A549 treated with GW870086 at 1 μM for 4 hours (cell line): ENCODE results near the gene ZNF331. TPM values are rescaled to one million over a fixed set of nuclear protein-coding genes. Genes with fewer than 3 reads are reported as not detected.

ENCODE experiments used
- total RNA-seq: library from RNA; stranded (reverse); fragments of 200-300 nt; extraction: Qiagen RNA extraction; gene quantifications from 5 replicates; pipeline ENCODE4 v1.2.3, GENCODE V29; 2022; ENCODE audit warnings: low read depth

ZNF331 gene
- total RNA-seq: 9.0 to 12.6 TPM (median 12.4 TPM) in 5 replicates

GRCh38 chr19:53537521-53538377 is at the start of gene ZNF331:
ZNF331 (plus strand) TSS chr19:53538145; CDS start chr19:53569377, 31,232 bp downstream.

Other genes starting within 250 kb of the ZNF331 start
- 2.7 to 4.3 TPM (median 3.8 TPM) in 5 replicates for gene ZNF845, start 204.4 kb upstream of the ZNF331 start, total RNA-seq
- gene ZNF525, start 172.4 kb upstream of the ZNF331 start, total RNA-seq: 0.14 to 0.66 TPM (median 0.24 TPM) in 5 replicates
- 3.3 to 5.1 TPM (median 4.4 TPM) in 5 replicates for gene ZNF765, start 143.0 kb upstream of the ZNF331 start, total RNA-seq
- 7.3 to 8.1 TPM (median 7.8 TPM) in 5 replicates for gene ZNF761, start 106.2 kb upstream of the ZNF331 start, total RNA-seq
- 0.21 to 0.64 TPM (median 0.46 TPM) in 5 replicates for gene ZNF813, start 70.4 kb upstream of the ZNF331 start, total RNA-seq
- gene DPRX, start 93.9 kb downstream of the ZNF331 start, total RNA-seq: not detected in 5 replicates